ENCODE results near the gene NDEL1.

The NDEL1 gene

DNA sequence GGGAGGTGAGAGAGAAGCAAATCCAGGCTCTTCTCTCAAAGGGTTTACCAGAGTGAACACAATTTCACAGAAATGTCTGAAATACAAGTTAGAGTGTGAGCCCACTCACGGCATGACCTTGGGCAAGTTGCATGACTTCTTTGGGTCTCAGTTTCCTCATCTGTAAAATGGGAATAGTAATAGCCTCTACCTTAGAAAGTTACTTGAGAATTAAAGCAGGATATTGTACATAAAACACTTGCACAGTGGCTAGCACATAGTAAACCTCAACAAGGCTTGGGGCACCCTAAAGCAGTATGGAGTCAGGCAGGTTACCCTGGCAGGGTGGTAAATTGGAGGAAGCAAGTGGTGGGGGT lies 24.8 kb upstream of the NDEL1 start:
- no peaks in the 10 kb centered on the region for H3F3A ChIP-seq (ENCODE audit: insufficient read depth)
- H3K27me3 ChIP-seq (ENCODE audit: low read length) = no peaks in the 10 kb centered on the region
- TF ChIP-seq, protein P1, sequence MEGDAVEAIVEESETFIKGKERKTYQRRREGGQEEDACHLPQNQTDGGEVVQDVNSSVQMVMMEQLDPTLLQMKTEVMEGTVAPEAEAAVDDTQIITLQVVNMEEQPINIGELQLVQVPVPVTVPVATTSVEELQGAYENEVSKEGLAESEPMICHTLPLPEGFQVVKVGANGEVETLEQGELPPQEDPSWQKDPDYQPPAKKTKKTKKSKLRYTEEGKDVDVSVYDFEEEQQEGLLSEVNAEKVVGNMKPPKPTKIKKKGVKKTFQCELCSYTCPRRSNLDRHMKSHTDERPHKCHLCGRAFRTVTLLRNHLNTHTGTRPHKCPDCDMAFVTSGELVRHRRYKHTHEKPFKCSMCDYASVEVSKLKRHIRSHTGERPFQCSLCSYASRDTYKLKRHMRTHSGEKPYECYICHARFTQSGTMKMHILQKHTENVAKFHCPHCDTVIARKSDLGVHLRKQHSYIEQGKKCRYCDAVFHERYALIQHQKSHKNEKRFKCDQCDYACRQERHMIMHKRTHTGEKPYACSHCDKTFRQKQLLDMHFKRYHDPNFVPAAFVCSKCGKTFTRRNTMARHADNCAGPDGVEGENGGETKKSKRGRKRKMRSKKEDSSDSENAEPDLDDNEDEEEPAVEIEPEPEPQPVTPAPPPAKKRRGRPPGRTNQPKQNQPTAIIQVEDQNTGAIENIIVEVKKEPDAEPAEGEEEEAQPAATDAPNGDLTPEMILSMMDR (IDR thresholded peaks at IDR 0.05; ENCODE audit: insufficient read depth, low read length, poor library complexity, severe bottlenecking) = no peak
- no peak for TF ChIP-seq EZH2phosphoT487 (conservative IDR thresholded peaks at IDR 0.05; ENCODE audit: low read length)
- no peaks in the 10 kb centered on the region for H3K9me2 ChIP-seq (replicated peaks; ENCODE audit: insufficient read depth, low read length)
- no peak overlapping the region for H3K4me3 ChIP-seq (ENCODE audit: insufficient read depth, low read length, poor library complexity, severe bottlenecking)
- no peak overlapping the region for H3K4me2 ChIP-seq (ENCODE audit: low read depth, low read length, poor library complexity, severe bottlenecking)
- H3K79me2 ChIP-seq (ENCODE audit: insufficient read depth, low read length) = no peaks in the 10 kb centered on the region
- no peaks in the 10 kb centered on the region for H4K20me1 ChIP-seq (ENCODE audit: low read depth, low read length)
- H3K9ac ChIP-seq (ENCODE audit: low read length) = no peak overlapping the region
- H3K9me3 ChIP-seq (ENCODE audit: insufficient read depth, low read length) = no peaks in the 10 kb centered on the region
- no peak overlapping the region for H3K27ac ChIP-seq (ENCODE audit: low read depth, low read length)
- no peak overlapping the region for H2AFZ ChIP-seq (ENCODE audit: low read depth, low read length, severe bottlenecking)
- H3K36me3 ChIP-seq (ENCODE audit: low read length) = no peaks in the 10 kb centered on the region

- Histone ChIP-seq H3K27me3 (ENCODE audit: low read length) (no peaks in the 10 kb centered on the region), H3K9me2 (replicated peaks; ENCODE audit: insufficient read depth, low read length) (no peaks in the 10 kb centered on the region), H3K4me3 (ENCODE audit: insufficient read depth, low read length, poor library complexity, severe bottlenecking) (no peak overlapping the region), H4K20me1 (ENCODE audit: low read depth, low read length) (no peaks in the 10 kb centered on the region), H3K4me2 (ENCODE audit: low read depth, low read length, poor library complexity, severe bottlenecking) (no peak overlapping the region), H3K79me2 (ENCODE audit: insufficient read depth, low read length) (no peaks in the 10 kb centered on the region), H3K27ac (ENCODE audit: low read depth, low read length) (no peak overlapping the region), H3K9me3 (ENCODE audit: insufficient read depth, low read length) (no peaks in the 10 kb centered on the region), H3F3A (ENCODE audit: insufficient read depth) (no peaks in the 10 kb centered on the region), H3K9ac (ENCODE audit: low read length) (no peak overlapping the region), H3K36me3 (ENCODE audit: low read length) (no peaks in the 10 kb centered on the region), H2AFZ (ENCODE audit: low read depth, low read length, severe bottlenecking) (no peak overlapping the region)
- no peak for TF ChIP-seq EZH2phosphoT487 (conservative IDR thresholded peaks at IDR 0.05; ENCODE audit: low read length)
- TF ChIP-seq, protein P1 (IDR thresholded peaks at IDR 0.05; ENCODE audit: insufficient read depth, low read length, poor library complexity, severe bottlenecking) = no peak
These were observed 23.6 kb upstream of the NDEL1 start for GRCh38 chr17:8412089-8412488.

GRCh38 chr17:8413328-8413727 lies 22.4 kb upstream of the NDEL1 start:
- H3K27ac ChIP-seq (ENCODE audit: low read depth, low read length) = no peak overlapping the region
- H3K4me2 ChIP-seq (ENCODE audit: low read depth, low read length, poor library complexity, severe bottlenecking) = no peak overlapping the region

More at GRCh38 chr17:8413328-8413727, 22.4 kb upstream of the NDEL1 start:
- no peaks in the 10 kb centered on the region for H3K27me3 ChIP-seq (ENCODE audit: low read length)
- no peaks in the 10 kb centered on the region for H3K36me3 ChIP-seq (ENCODE audit: low read length)
- H3K9me2 ChIP-seq (replicated peaks; ENCODE audit: insufficient read depth, low read length) = no peaks in the 10 kb centered on the region
- no peak overlapping the region for H2AFZ ChIP-seq (ENCODE audit: low read depth, low read length, severe bottlenecking)
- TF ChIP-seq, protein P1 (IDR thresholded peaks at IDR 0.05; ENCODE audit: insufficient read depth, low read length, poor library complexity, severe bottlenecking) = no peak
- no peak for TF ChIP-seq EZH2phosphoT487 (conservative IDR thresholded peaks at IDR 0.05; ENCODE audit: low read length)
- no peaks in the 10 kb centered on the region for H3F3A ChIP-seq (ENCODE audit: insufficient read depth)
- no peaks in the 10 kb centered on the region for H4K20me1 ChIP-seq (ENCODE audit: low read depth, low read length)
- H3K4me3 ChIP-seq (ENCODE audit: insufficient read depth, low read length, poor library complexity, severe bottlenecking) = no peak overlapping the region
- no peak overlapping the region for H3K9ac ChIP-seq (ENCODE audit: low read length)
- no peaks in the 10 kb centered on the region for H3K9me3 ChIP-seq (ENCODE audit: insufficient read depth, low read length)
- no peaks in the 10 kb centered on the region for H3K79me2 ChIP-seq (ENCODE audit: insufficient read depth, low read length)

All from SU-DHL-6 (cell line).